Kidney glomerular epithelial cell (primary cell): ENCODE results near the gene RIMS4.
"Not testable (repeated sequence)": the region's sequence is repeated elsewhere in the genome, so short reads cannot be mapped to it uniquely, and the experiment has no call there.

Source experiments
- DNase-seq: peaks from one replicate; lab custom pipeline; 2025; lab: John Stamatoyannopoulos, UW

The RIMS4 gene

GRCh38 chr20:44830523-44830922 is 20.2 kb upstream of the RIMS4 start:
- DNase-seq: no peak

GRCh38 chr20:44829688-44830087 is 19.3 kb upstream of the RIMS4 start:
- no peak for DNase-seq

GRCh38 chr20:44828640-44829039 is 18.3 kb upstream of the RIMS4 start:
- DNase-seq: no peak

GRCh38 chr20:44827401-44827800 is 17.1 kb upstream of the RIMS4 start:
- DNase-seq: no peak

- not testable (repeated sequence) for DNase-seq
Measured at GRCh38 chr20:44821576-44821975, 11.2 kb upstream of the RIMS4 start.

DNA sequence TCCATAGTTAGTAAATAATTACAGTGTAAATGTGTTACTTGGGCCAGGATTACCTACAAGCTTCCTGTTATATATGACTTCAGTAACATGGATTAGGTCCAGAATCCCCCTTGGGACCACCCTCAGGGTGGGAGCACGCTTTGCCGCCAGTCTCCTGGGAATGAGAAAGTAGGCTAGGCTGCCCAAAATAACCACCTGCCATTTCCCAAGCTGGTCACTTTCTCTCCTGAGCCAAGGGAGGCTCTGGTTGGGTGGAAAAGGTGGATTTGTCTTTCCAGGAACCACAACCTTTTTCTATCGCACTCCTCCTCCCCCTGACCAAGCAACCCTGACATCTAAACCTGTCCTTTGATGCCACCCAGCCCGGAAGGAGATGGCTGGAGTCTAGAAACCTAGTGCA is 9.6 kb upstream of the RIMS4 start:
- no peak for DNase-seq

- no peak for DNase-seq
Measured at GRCh38 chr20:44817143-44817910, 7.0 kb upstream of the RIMS4 start.

GRCh38 chr20:44814937-44815336 is 4.6 kb upstream of the RIMS4 start:
- no peak for DNase-seq

- no peak for DNase-seq
Measured at GRCh38 chr20:44811150-44811685, 872 bp upstream of the RIMS4 start.

DNA sequence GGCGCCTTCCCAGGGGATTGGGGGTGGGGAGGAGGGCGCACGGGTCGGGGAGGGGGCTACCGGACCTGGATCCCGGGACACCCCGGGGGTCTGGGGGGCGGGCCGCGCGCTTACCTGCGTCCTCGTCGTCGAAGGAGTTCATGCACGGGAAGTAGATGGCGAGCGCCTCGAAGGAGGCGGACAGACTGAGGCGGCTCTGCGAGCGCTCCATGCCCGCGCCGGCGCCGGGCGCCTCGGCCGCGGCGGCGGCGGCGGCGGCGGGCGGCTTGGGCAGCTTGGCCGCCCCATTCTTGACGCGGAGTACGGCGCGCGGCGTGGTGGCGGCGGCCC is 320 bp downstream of the RIMS4 start:
- no peak for DNase-seq

- DNase-seq: no peak
Measured at GRCh38 chr20:44809380-44810060, 826 bp downstream of the RIMS4 start.

- no peak for DNase-seq
Measured at GRCh38 chr20:44807684-44808056, 2.7 kb downstream of the RIMS4 start.

GRCh38 chr20:44807051-44807683 is 3.2 kb downstream of the RIMS4 start:
- no peak for DNase-seq

GRCh38 chr20:44805979-44806620 is 4.2 kb downstream of the RIMS4 start:
- DNase-seq: no peak

- no peak for DNase-seq
Measured at GRCh38 chr20:44805335-44805978, 4.9 kb downstream of the RIMS4 start.

DNA sequence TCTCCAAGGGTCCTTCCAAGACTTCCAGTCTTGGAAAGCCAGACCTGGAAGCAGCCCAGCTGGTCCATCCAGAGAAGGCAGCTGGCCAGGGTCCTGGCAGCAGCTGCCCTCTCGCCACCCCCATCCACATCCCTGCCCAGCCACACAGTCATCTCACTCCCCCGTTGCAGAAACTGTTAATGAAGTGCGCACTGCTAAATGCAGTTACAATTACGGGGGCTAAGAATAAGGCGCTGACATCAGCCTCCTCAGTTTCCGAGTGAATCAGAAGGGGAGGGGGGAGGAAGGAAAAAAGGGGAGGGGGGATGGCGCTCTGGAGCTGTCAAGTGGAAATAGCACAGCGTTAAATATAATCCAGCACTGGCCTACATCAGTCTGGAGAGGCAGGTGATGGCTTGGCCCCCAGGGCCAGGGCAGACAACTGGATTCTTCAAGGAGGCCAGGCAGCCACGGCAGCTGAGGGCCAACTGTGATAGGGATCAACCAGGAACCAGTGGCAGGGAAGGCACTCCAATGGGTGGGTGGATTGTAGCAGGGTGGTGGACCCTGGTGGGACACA is 6.9 kb downstream of the RIMS4 start:
- no peak for DNase-seq

- DNase-seq: no peak
Measured at GRCh38 chr20:44802702-44803101, 7.6 kb downstream of the RIMS4 start.

DNA sequence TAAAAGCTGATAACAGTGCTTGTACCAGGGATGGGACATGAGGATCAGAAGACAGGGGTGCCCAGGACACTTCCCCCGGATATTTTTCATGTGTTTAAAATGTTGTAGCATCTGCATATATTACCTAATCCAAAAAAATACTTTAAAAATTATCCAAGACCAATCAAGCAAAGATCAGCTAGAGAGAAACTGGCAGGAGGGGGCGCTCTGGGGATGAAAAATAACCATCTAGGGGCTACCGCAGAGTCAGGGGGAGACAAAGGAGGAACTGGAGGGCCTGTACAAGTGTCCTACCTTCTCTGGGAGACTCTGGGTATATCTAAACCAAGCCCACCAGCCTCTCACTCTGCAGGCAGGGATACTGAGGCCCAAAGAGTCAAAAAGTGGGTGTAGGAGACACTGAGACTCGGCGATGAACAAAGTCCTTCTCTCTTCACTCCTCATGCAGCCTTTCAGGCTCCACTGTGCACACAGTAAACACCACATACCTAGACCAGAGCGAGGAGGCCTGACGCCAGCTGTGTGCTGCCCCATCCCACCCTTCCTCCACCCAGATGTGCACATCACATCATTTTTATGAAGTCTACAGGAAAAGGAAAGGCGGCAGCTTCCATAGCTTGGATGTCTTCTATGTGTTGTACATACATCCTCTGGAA is 9.8 kb downstream of the RIMS4 start:
- no peak for DNase-seq

- no peak for DNase-seq
Measured at GRCh38 chr20:44799691-44800090, 10.7 kb downstream of the RIMS4 start.

- DNase-seq: no peak
Measured at GRCh38 chr20:44796758-44797457, 13.4 kb downstream of the RIMS4 start.

DNA sequence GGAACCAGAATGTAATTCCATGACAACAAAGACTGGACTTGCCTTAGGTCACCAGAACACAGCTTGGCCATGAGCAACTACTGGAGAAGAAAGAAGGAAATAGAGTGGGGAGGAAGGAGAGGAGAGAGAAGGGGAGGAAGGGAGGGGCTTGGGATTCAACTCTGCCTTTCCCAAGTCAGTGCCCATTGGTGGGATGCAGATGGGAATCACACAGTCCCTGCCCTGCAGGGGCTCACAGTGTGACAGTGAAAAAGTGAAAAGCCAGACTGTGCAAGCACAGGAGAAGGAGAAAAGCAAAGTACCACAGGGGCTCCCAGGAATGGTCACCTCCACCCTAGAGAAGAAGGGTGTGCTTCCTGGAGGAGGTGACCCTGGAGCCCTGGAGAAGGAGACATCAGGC is 14.0 kb downstream of the RIMS4 start:
- no peak for DNase-seq
